Stimulated activated memory B cell treated with anti-CD40 and anti-IgM and Interleukin-4, amounts not matched to agents 10 μg/mL and 1 μg/mL and 100 μg/mL, for 72 hours (primary cell): ENCODE results near the gene AP3S2.
A peak's percentile ranks its signal among the peaks of the same experiment; 100 is the strongest.
"Not testable (repeated sequence)": the region's sequence is repeated elsewhere in the genome, so short reads cannot be mapped to it uniquely, and the experiment has no call there.

Experiments
- ATAC-seq: fragments of 150-1000 bp; cut with Tn5 transposase; 2 replicates; pipeline ENCODE4 v1.10.0; 2021
- H3K27ac Mint-ChIP-seq: one replicate; pipeline ENCODE4 v1.8.0; 2022; ENCODE audit warnings: mild to moderate bottlenecking, mixed read lengths
- H3K27me3 Mint-ChIP-seq: one replicate; pipeline ENCODE4 v1.8.0; 2022; ENCODE audit warnings: mixed read lengths
- H3K36me3 Mint-ChIP-seq: one replicate; pipeline ENCODE4 v1.8.0; 2022; ENCODE audit warnings: mixed read lengths
- H3K4me1 Mint-ChIP-seq: one replicate; pipeline ENCODE4 v1.8.0; 2022; ENCODE audit warnings: mixed read lengths
- H3K4me3 Mint-ChIP-seq: one replicate; pipeline ENCODE4 v1.8.0; 2022; ENCODE audit warnings: mild to moderate bottlenecking, moderate library complexity, mixed read lengths
- H3K9me3 Mint-ChIP-seq: one replicate; pipeline ENCODE4 v1.8.0; 2022; ENCODE audit warnings: mixed read lengths

AP3S2 gene

DNA sequence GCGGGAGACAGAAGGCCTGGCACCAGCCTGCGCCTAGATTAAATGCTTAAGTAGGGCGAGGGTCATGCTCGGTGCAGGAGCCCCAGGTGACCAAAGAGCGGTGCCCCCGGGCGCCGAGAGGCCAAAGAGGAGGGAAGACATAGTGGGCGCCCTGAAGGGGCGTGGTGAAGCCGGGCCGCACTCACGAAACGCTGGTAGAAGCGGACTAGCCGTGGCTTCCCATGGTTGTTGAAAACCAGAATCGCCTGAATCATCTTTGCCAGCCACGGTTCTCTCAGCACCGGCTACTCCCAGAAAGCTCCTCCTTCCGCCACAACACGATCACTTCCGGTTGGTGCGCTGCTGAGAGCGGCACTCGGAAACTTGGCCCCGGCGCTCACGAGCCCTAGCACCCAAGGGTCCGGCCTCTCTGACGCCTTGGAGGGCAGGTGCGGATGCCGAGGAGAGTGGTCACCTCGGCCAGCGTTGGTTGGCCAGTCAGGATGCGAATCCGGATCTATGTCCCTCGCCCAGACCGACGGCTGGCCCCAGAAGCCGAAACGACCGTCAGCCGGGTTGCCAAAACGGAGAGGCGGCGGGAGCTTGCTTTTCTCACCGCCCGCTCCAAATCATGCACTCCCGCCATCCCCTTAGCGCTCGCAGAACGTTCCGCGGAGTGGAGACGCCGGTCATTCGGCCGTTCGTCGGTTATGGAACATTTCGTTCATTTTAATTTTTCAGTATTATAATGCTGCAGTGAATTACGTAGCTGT, at the start of gene AP3S2:
Gene AP3S2 (minus strand): TSS at position 299 of the 752 bp plus-strand sequence. CDS start 45 bp downstream, at position 254.
- H3K4me3 Mint-ChIP-seq: peak within 1 kb of the TSS; percentile 97
- ATAC-seq: peak; percentile 97
- H3K27ac Mint-ChIP-seq: peak within 1 kb of the TSS; percentile 98
- H3K27me3 Mint-ChIP-seq: no peaks in the 10 kb centered on the region
- no peaks in the 10 kb centered on the region for H3K9me3 Mint-ChIP-seq
- H3K4me1 Mint-ChIP-seq: peaks cover 38% of the 10 kb centered on the region
- H3K36me3 Mint-ChIP-seq: peaks cover 4% of the 10 kb centered on the region

DNA sequence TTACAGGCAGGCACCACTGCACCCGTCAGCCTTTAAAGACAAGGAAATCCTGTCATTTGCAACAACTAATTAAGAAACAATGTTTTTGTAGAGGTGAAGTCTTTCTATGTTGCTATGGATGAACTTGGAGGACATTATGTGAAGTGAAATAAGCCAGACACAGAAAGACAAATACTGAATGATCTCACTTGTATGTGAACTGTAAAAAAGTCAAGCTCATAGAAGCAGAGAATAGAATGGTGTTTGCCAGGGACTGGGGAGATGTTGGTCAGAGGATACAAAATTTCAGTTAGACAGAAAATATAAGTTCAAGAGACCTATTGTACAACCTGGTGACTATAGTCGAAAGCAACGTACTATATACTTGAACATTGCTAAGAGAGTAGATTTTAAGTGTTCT, 46.1 kb upstream of the AP3S2 start:
- ATAC-seq: no peak
- H3K9me3 Mint-ChIP-seq: no peaks in the 10 kb centered on the region
- no peak overlapping the region for H3K27ac Mint-ChIP-seq
- peaks cover 18% of the 10 kb centered on the region for H3K27me3 Mint-ChIP-seq
- peaks cover 6% of the 10 kb centered on the region for H3K4me1 Mint-ChIP-seq
- H3K36me3 Mint-ChIP-seq: no peaks in the 10 kb centered on the region
- no peak overlapping the region for H3K4me3 Mint-ChIP-seq

- ATAC-seq: not testable (repeated sequence)
Observed at GRCh38 chr15:89939377-89939776, 45.6 kb upstream of the AP3S2 start.

GRCh38 chr15:89937365-89938350, 43.9 kb upstream of the AP3S2 start:
- Mint-ChIP-seq H3K9me3 (no peaks in the 10 kb centered on the region), H3K27ac (no peak overlapping the region), H3K4me1 (peaks cover 6% of the 10 kb centered on the region), H3K27me3 (peaks cover 16% of the 10 kb centered on the region), H3K36me3 (no peaks in the 10 kb centered on the region), H3K4me3 (no peak overlapping the region)
- ATAC-seq: no peak

More at GRCh38 chr15:89939377-89939776, 45.6 kb upstream of the AP3S2 start:
- not testable (repeated sequence) for H3K9me3 Mint-ChIP-seq, H3K4me3 Mint-ChIP-seq, H3K36me3 Mint-ChIP-seq, H3K4me1 Mint-ChIP-seq, H3K27ac Mint-ChIP-seq
- H3K27me3 Mint-ChIP-seq: peaks cover 18% of the 10 kb centered on the region

DNA sequence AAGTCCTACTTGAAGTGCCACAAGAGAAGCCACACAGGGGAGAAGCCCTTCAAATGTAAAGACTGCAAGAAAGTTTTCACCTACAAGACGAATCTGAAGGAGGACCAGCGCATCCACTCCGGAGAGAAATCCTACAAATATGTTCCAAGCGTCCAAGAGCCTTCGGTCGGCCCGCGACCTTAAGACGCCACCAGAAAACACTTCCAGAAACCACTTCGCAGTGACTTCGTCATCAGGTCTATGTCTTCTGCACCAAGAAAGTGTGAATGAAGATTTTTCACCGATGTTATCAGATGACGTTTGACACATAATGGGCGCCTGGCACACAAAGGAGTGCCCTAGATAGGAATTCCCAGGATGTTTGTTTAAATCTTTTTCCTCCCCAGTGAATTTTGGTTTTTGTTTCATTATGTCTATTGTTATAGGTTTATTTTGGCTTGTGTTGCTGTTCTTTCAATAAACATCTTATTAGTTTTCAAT, 43.0 kb upstream of the AP3S2 start:
- peaks cover 9% of the 10 kb centered on the region for H3K27me3 Mint-ChIP-seq
- no peaks in the 10 kb centered on the region for H3K36me3 Mint-ChIP-seq
- H3K27ac Mint-ChIP-seq: no peak overlapping the region
- H3K4me1 Mint-ChIP-seq: peaks cover 6% of the 10 kb centered on the region
- no peak overlapping the region for H3K4me3 Mint-ChIP-seq
- no peak for ATAC-seq
- H3K9me3 Mint-ChIP-seq: no peaks in the 10 kb centered on the region

DNA sequence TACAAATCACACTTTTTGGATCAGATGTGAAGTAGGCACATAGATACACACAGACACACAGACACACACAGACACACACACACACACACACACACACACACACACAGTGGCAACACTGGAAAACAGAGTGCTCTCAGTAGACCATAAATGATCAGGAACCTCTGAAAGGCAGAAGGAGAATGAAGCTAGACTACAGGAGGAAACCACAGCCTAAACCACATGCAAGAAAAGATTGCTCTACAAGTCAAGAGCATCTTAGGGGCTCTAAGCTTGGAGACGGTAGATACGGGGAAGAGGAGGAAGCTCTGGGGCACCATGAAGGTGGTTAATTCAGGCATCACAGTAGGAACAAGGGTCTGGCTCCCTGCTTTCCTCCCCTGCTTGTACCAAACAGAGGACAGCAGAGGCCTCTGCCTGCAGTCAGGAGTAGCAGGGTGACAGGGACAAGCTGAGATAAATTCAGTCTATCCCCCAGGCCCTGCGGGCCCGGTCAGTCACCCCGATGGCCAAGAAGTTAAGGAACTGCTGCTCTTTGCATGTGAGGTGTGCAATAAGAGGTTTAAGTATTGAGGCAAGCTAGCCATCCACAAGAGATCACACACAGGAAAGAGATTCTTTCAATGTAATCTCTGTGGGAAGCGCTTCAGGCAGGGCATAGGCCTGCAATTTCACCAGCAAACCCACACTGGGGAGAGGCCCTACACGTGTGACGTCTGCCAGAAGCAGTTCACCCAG, 42.4 kb upstream of the AP3S2 start:
- no peak for ATAC-seq
- Mint-ChIP-seq H3K27me3 (peaks cover 9% of the 10 kb centered on the region), H3K27ac (no peak overlapping the region), H3K4me1 (peaks cover 6% of the 10 kb centered on the region), H3K4me3 (no peak overlapping the region), H3K36me3 (no peaks in the 10 kb centered on the region), H3K9me3 (no peaks in the 10 kb centered on the region)

- Mint-ChIP-seq H3K27ac (no peak overlapping the region), H3K4me1 (peaks cover 6% of the 10 kb centered on the region), H3K9me3 (no peaks in the 10 kb centered on the region), H3K27me3 (no peaks in the 10 kb centered on the region), H3K4me3 (no peak overlapping the region), H3K36me3 (no peaks in the 10 kb centered on the region)
- no peak for ATAC-seq
Observed at GRCh38 chr15:89932880-89933279, 39.1 kb upstream of the AP3S2 start.

GRCh38 chr15:89928421-89928820, 34.6 kb upstream of the AP3S2 start:
- Mint-ChIP-seq H3K27ac (no peak overlapping the region), H3K4me1 (no peaks in the 10 kb centered on the region), H3K27me3 (no peaks in the 10 kb centered on the region), H3K36me3 (no peaks in the 10 kb centered on the region), H3K9me3 (no peaks in the 10 kb centered on the region), H3K4me3 (no peak overlapping the region)
- ATAC-seq: no peak

DNA sequence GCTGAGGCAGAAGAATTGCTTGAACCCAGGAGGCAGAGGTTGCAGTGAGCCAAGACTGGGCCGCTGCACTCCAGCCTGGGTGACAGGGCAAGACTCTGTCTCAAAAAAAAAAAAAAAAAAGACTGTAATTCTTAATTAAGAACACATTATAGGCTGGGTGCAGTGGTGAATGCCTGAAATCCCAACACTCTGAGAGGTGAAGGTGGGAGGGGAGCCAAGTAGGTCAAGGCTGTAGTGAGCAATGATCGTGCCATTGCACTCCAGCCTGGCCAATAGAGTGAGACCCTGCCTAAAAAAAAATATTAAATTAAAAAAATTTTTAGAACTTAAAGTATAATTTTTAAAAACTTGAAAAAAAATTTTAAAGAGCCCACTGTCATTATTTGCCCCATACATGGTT, 32.4 kb upstream of the AP3S2 start:
- no peaks in the 10 kb centered on the region for H3K36me3 Mint-ChIP-seq
- H3K4me3 Mint-ChIP-seq: no peak overlapping the region
- H3K27ac Mint-ChIP-seq: no peak overlapping the region
- H3K9me3 Mint-ChIP-seq: no peaks in the 10 kb centered on the region
- no peak for ATAC-seq
- H3K27me3 Mint-ChIP-seq: no peaks in the 10 kb centered on the region
- H3K4me1 Mint-ChIP-seq: no peaks in the 10 kb centered on the region

- Mint-ChIP-seq H3K36me3 (no peaks in the 10 kb centered on the region), H3K27me3 (peaks cover 35% of the 10 kb centered on the region), H3K27ac (no peak overlapping the region), H3K4me3 (no peak overlapping the region), H3K4me1 (no peaks in the 10 kb centered on the region), H3K9me3 (no peaks in the 10 kb centered on the region)
- no peak for ATAC-seq
Observed at GRCh38 chr15:89917442-89918101, 23.8 kb upstream of the AP3S2 start.

DNA sequence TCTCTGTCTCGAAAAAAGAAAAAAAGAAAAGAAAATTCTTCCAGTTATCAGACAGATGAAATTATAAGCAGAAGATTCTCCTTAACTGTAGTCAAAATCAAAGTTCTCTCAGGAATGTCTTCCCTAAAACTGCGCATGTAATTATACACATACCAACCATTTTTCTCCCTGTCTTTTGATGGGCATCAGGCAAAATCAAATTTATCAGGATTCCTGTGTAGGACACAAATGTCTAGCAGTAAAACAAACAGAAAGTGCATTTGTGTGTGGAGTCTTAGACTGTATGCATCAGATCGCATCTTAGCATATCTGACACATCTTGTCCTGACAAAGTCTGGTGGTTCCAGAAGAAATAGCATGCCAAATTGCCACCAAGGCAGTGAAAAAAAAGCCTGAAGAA, 22.9 kb upstream of the AP3S2 start:
- H3K27me3 Mint-ChIP-seq: peaks cover 44% of the 10 kb centered on the region
- H3K4me3 Mint-ChIP-seq: no peak overlapping the region
- H3K36me3 Mint-ChIP-seq: no peaks in the 10 kb centered on the region
- H3K27ac Mint-ChIP-seq: no peak overlapping the region
- H3K4me1 Mint-ChIP-seq: no peaks in the 10 kb centered on the region
- no peaks in the 10 kb centered on the region for H3K9me3 Mint-ChIP-seq
- ATAC-seq: no peak

DNA sequence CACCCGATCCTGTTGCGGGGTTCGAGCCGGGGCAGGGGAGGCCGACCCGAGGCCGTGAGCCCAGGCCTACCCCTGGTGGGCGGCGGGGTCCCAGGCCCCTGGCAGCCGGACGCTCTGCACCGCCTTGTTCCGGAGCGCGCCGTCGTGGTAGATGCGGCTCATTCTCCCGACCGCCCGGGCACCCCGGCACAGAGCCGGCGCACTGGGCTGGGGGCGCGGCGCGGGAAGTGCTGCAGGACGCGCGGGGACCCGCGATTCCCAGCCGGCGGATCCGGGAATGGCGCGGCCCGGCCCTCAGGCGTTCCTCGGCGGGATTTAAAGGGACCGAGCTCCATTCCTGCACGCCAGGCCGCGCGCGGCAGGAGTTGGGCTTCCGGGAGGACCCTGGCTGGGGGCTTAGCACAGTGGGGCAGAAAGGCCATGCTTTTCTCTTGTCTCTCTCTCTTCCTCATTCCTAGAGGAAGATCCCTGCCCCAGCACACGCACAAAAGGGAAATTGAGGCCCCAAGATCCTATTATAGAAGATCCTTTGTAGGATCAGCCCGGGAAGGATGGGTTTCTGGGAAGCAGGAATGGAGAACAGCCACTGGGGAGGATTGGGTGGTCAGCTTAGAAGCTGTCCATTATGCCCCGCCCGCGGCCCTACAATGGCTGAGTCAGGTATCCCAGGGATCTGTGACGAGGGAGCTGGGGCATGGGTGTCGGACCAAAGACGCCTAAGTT, 19.0 kb upstream of the AP3S2 start, which contains the start of gene ARPIN:
Gene ARPIN (minus strand): TSS at position 279 of the 723 bp plus-strand sequence. CDS start 117 bp downstream, at position 162.
- Mint-ChIP-seq H3K4me1 (no peaks in the 10 kb centered on the region), H3K27me3 (peaks cover 46% of the 10 kb centered on the region), H3K36me3 (no peaks in the 10 kb centered on the region), H3K9me3 (no peaks in the 10 kb centered on the region), H3K4me3 (peak within 1 kb of the TSS; percentile 52), H3K27ac (no peak within 1 kb of the TSS)
- peak; percentile 48 for ATAC-seq

DNA sequence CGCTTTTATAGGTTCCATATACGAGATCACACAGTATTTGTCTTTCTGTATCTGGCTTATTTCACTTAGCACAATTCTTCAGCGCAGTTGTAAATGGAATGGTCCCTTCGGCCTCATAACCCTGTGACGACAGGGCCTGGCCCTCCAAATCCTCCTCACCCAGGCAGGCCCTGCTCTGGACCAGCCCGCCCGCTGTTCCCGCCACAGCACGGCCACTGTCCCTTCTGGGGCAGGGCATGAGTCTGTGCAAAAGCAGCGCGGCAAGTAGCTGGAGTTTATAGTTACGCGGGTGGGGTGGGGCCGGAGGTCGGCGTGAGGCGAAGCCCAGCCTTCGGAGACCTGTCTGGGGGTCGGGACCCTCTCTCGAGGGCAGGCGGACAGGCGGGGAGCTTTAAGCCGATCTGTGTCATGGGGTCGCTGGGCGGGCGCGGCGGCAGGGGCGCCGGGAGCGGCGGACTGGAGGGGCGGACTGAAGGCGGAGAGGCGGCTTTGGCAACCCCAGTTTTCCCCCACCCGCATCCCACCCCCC, 18.4 kb upstream of the AP3S2 start:
- ATAC-seq: no peak
- peak overlapping the region; percentile 52 for H3K4me3 Mint-ChIP-seq

More for the DNA sequence above, 18.4 kb upstream of the AP3S2 start:
- no peak overlapping the region for H3K27ac Mint-ChIP-seq
- H3K4me1 Mint-ChIP-seq: no peaks in the 10 kb centered on the region
- H3K27me3 Mint-ChIP-seq: peaks cover 46% of the 10 kb centered on the region
- H3K36me3 Mint-ChIP-seq: no peaks in the 10 kb centered on the region
- H3K9me3 Mint-ChIP-seq: no peaks in the 10 kb centered on the region
